Brain microvascular endothelial cell (primary cell): ENCODE data around the gene KRTAP19-8.

Source experiments
- DNase-seq: peaks from one replicate; pipeline ENCODE4 v3.0.0-alpha.2; 2020
- H3K27ac ChIP-seq: fragments of 250-450 bp; sonication (Bioruptor Pico); 2 replicates; pipeline ENCODE4 v1.5.1; 2020; ENCODE audit warnings: mild to moderate bottlenecking, moderate library complexity
- H3K27me3 ChIP-seq: fragments of 250-450 bp; sonication (Bioruptor Pico); replicated peaks from 2 replicates; pipeline ENCODE4 v1.5.1; 2020; ENCODE audit warnings: mild to moderate bottlenecking
- H3K36me3 ChIP-seq: fragments of 250-450 bp; sonication (Bioruptor Pico); replicated peaks from 2 replicates; pipeline ENCODE4 v1.5.1; 2020; ENCODE audit warnings: mild to moderate bottlenecking
- H3K4me3 ChIP-seq: 2 replicates; pipeline ENCODE4 v1.5.1; 2011; ENCODE audit warnings: low read depth, mild to moderate bottlenecking, control low read depth, low read length, moderate library complexity
- CTCF ChIP-seq: IDR thresholded peaks from 2 replicates; pipeline ENCODE4 v1.5.1; 2011; ENCODE audit warnings: low read depth, mild to moderate bottlenecking, moderate library complexity, low read length, control low read depth, inconsistent platforms; ENCODE audit errors: missing control alignments
- in situ Hi-C: cut with HindIII; loops from 2 replicates; pipeline ENCODE4 v1.10.0; 2017; ENCODE audit warnings: low sequenced_read_pairs, low pct_ligation_motif_present

KRTAP19-8 gene

GRCh38 chr21:31023680-31024079 is 14.6 kb downstream of the KRTAP19-8 start:
- Histone ChIP-seq H3K4me3 (no peak overlapping the region), H3K27me3 (no peaks in the 10 kb centered on the region), H3K36me3 (no peaks in the 10 kb centered on the region), H3K27ac (no peak overlapping the region)
- DNase-seq, result no peak
- in situ Hi-C loops, result no loop called here
- no peak for TF ChIP-seq CTCF

DNA sequence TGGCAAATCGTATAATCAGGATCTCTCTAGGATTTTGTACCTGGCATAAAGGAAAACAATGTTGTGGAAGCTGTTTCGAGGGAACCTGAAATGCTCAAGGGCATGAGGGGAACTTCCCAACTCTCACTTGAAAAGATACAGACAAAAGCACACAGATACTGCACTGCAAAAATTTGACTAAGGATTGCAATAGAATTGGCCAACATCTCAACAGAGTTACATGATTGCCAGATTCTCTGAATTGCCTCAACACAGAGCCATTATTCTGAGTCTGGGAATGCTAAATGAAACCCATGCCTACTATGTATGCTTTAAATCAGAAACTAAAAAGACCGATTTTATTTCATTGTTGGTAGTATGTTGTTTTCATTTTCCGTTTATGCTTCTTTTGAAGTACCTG is 16.0 kb downstream of the KRTAP19-8 start:
- H3K4me3 ChIP-seq, result no peak overlapping the region
- H3K36me3 ChIP-seq, result no peaks in the 10 kb centered on the region
- in situ Hi-C loops, result no loop called here
- no peak for TF ChIP-seq CTCF
- H3K27me3 ChIP-seq, result no peaks in the 10 kb centered on the region
- no peak overlapping the region for H3K27ac ChIP-seq
- no peak for DNase-seq

- in situ Hi-C loops, result no loop called here
Measured at GRCh38 chr21:31018232-31018631, 20.0 kb downstream of the KRTAP19-8 start.

GRCh38 chr21:31014891-31015290 is 23.4 kb downstream of the KRTAP19-8 start:
- Histone ChIP-seq H3K27me3 (no peaks in the 10 kb centered on the region), H3K27ac (no peak overlapping the region), H3K4me3 (no peak overlapping the region), H3K36me3 (no peaks in the 10 kb centered on the region)
- in situ Hi-C loops, result no loop called here
- TF ChIP-seq CTCF, result no peak
- no peak for DNase-seq

More at GRCh38 chr21:31018232-31018631, 20.0 kb downstream of the KRTAP19-8 start:
- no peak overlapping the region for H3K4me3 ChIP-seq
- no peak for TF ChIP-seq CTCF
- H3K27me3 ChIP-seq, result no peaks in the 10 kb centered on the region
- DNase-seq, result no peak
- H3K36me3 ChIP-seq, result no peaks in the 10 kb centered on the region
- H3K27ac ChIP-seq, result no peak overlapping the region

DNA sequence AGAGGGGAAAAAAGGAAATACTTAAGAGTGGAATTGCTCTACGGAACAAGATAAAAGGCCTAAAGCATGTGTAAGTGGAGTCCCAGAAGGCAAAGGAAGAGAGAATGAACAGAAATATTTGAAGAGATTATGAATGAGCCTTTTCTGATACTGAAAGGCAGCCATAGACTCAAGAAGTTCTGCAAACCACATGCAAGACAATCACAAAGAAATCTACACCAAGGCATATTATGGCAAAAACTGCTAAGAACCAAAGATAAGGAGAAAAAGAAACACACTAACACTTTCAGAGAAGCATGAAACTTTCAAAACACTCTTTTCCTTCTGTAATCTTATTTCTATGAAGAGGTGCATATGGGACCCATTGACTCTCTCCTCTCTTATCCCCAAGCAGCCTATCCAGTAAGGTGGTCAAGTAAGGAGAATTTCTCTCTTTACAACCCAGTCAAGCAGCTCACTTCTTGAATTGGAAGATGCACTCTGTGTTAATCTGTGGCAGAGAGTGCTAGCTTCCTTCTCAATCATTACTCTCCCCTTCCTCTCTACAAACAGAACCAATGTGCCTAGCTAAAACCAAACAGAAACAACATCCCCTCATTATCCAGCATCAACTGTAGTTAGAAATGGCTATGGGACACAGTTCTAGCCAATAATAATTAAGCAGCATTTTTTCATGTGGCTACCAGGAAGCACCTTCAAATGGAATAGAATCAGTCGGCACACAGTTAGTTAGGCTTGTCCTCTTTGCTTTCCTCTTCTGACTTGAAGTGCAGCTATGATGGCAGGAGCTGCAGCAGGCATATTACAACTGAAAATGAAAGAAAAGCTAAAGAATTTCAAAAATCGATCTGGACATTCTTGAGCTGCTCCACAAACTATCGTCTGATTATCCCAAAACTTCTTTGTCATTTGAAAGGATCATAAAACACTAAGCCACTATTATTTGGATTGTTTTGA is 25.9 kb downstream of the KRTAP19-8 start:
- in situ Hi-C loops, result no loop called here
- no peak for DNase-seq
- H3K27ac ChIP-seq, result no peak overlapping the region
- no peak for TF ChIP-seq CTCF
- H3K27me3 ChIP-seq, result no peaks in the 10 kb centered on the region
- no peak overlapping the region for H3K4me3 ChIP-seq
- no peaks in the 10 kb centered on the region for H3K36me3 ChIP-seq
